Sigmoid colon (tissue), 4 donors: ENCODE data around the gene UBAC1.

ENCODE experiments used
- EP300 ChIP-seq, 4 donors: sonication (generic); formaldehyde crosslinking; IDR thresholded peaks; one replicate each; pipeline ENCODE4 v1.6.1; 2017; ENCODE audit warnings: antibody characterized with exemption in 4 of 4
- POLR2A ChIP-seq, 2 donors: fragments of 450-650 bp; IDR thresholded peaks; one replicate each; pipeline ENCODE4 v1.6.1; 2016; ENCODE audit warnings: antibody characterized with exemption in 2 of 2, mild to moderate bottlenecking in 2 of 2, moderate library complexity in 2 of 2
- POLR2AphosphoS5 ChIP-seq, 4 donors: sonication (generic); formaldehyde crosslinking; IDR thresholded peaks; one replicate each; pipeline ENCODE4 v1.6.1; 2017; ENCODE audit warnings: antibody characterized with exemption in 4 of 4
- TF ChIP-seq, protein P1 (sequence below), 4 experiments: fragments of 450-650 bp in 3 of 4; fragments of 200-600 bp in 1 of 4; IDR thresholded peaks; one replicate each; pipeline ENCODE4 v1.5.1; 2016 to 2019; ENCODE audit warnings: antibody characterized with exemption in 4 of 4, mild to moderate bottlenecking in 3 of 4, moderate library complexity in 2 of 4

DNA sequence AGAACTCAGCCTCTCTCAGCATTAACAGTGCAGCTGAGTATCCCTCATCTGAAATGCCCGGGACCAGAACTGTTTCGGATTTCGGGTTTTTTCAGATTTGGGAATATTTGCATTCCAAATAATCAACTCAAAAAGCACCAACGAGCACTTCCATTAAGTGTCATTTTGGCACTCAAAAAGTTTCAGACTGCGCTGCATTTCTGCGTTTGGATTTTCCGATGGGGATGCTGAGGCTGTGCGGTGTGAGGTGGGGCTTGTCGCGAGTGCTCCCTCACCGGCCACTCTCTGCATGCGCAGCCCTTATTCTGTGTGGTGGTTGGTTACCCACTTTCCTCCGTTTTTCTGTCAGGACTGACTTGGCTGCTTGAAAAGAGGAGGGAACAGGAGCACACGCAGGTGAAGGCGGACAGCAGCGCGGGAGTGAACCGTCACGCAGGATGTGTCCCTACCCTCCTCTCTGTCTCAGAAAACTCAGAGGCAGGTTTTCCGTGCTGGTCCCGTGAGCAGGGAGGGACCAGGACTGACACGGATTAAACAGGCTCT lies 8.4 kb downstream of the UBAC1 start:
- TF ChIP-seq, protein P1, sequence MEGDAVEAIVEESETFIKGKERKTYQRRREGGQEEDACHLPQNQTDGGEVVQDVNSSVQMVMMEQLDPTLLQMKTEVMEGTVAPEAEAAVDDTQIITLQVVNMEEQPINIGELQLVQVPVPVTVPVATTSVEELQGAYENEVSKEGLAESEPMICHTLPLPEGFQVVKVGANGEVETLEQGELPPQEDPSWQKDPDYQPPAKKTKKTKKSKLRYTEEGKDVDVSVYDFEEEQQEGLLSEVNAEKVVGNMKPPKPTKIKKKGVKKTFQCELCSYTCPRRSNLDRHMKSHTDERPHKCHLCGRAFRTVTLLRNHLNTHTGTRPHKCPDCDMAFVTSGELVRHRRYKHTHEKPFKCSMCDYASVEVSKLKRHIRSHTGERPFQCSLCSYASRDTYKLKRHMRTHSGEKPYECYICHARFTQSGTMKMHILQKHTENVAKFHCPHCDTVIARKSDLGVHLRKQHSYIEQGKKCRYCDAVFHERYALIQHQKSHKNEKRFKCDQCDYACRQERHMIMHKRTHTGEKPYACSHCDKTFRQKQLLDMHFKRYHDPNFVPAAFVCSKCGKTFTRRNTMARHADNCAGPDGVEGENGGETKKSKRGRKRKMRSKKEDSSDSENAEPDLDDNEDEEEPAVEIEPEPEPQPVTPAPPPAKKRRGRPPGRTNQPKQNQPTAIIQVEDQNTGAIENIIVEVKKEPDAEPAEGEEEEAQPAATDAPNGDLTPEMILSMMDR (IDR thresholded peaks at IDR 0.05), result no peak
- TF ChIP-seq POLR2A (IDR thresholded peaks at IDR 0.05) (no peak), POLR2AphosphoS5 (IDR thresholded peaks at IDR 0.05) (no peak), EP300 (IDR thresholded peaks at IDR 0.05) (no peak)
